ENCODE data around the gene B3GAT3. TPM values are rescaled to one million over a fixed set of nuclear protein-coding genes. Genes with fewer than 3 reads are reported as not detected.
A peak's percentile ranks its signal among the peaks of the same experiment; 100 is the strongest.
"Not testable (repeated sequence)": the region's sequence is repeated elsewhere in the genome, so short reads cannot be mapped to it uniquely, and the experiment has no call there.

B3GAT3 gene
- total RNA-seq, 4 donors from 2014 or later, result 23.0 to 33.4 (median 25.1) TPM

- TF ChIP-seq CTCF (IDR thresholded peaks at IDR 0.05), result no peak
- TF ChIP-seq POLR2A (IDR thresholded peaks at IDR 0.05), result no peak
- intact Hi-C loops (cut with DNase I), result no loop called here
- no peaks in the 10 kb centered on the region for H3K9me3 ChIP-seq
- no peaks in the 10 kb centered on the region for H3K27me3 ChIP-seq
- no peak overlapping the region for H3K27ac ChIP-seq
- no peak for DNase-seq
- H3K4me3 ChIP-seq (replicated peaks in 1 of 3), result no peak overlapping the region
- 79 to 84% methylated on average over 11 of the region's 11 CpGs for WGBS, 2 donors
- H3K4me1 ChIP-seq, result peaks cover 6 to 11% of the 10 kb centered on the region in 2 donors
- peaks cover 0 to 6% of the 10 kb centered on the region in 2 donors for H3K36me3 ChIP-seq
Observed at GRCh38 chr11:62654297-62654696, 32.5 kb upstream of the B3GAT3 start.

GRCh38 chr11:62652161-62653006 lies 30.6 kb upstream of the B3GAT3 start:
- Histone ChIP-seq H3K9me3 (no peaks in the 10 kb centered on the region), H3K27ac (peak overlapping the region; percentile 69 to 77 (median 76)), H3K36me3 (peaks cover 0 to 16% of the 10 kb centered on the region in 2 donors), H3K27me3 (no peaks in the 10 kb centered on the region), H3K4me1 (peaks cover 6 to 11% of the 10 kb centered on the region in 2 donors), H3K4me3 (replicated peaks in 1 of 3) (peak overlapping the region; percentile 46 to 61 (median 60))
- no peak for DNase-seq
- intact Hi-C loops (cut with DNase I), result no loop called here
- 46 to 66% methylated on average over 9 to 12 of the region's 16 CpGs for WGBS, 2 donors
- TF ChIP-seq POLR2A (IDR thresholded peaks at IDR 0.05) (no peak), CTCF (IDR thresholded peaks at IDR 0.05) (no peak)

- Histone ChIP-seq H3K36me3 (peaks cover 0 to 16% of the 10 kb centered on the region in 2 donors), H3K4me1 (peaks cover 16 to 18% of the 10 kb centered on the region in 2 donors)
- H3K4me3 ChIP-seq (replicated peaks in 1 of 3); H3K27ac ChIP-seq; DNase-seq; H3K27me3 ChIP-seq; intact Hi-C loops (cut with DNase I); H3K9me3 ChIP-seq: not testable (repeated sequence)
- WGBS, 2 donors, result 96 to 97% methylated on average over 12 of the region's 12 CpGs
Observed at GRCh38 chr11:62650283-62650682, 28.5 kb upstream of the B3GAT3 start.

GRCh38 chr11:62649486-62649885 lies 27.7 kb upstream of the B3GAT3 start:
- peaks cover 0 to 16% of the 10 kb centered on the region in 2 donors for H3K36me3 ChIP-seq
- H3K27ac ChIP-seq, result no peak overlapping the region
- TF ChIP-seq POLR2A (IDR thresholded peaks at IDR 0.05), result no peak
- no peak for TF ChIP-seq CTCF (IDR thresholded peaks at IDR 0.05)
- no peak for DNase-seq
- no peak overlapping the region for H3K4me3 ChIP-seq (replicated peaks in 1 of 3)
- no peaks in the 10 kb centered on the region for H3K27me3 ChIP-seq
- peaks cover 19 to 22% of the 10 kb centered on the region in 2 donors for H3K4me1 ChIP-seq
- intact Hi-C loops (cut with DNase I), result no loop called here
- 93% methylated on average over 11 of the region's 11 CpGs for WGBS, 2 donors
- no peaks in the 10 kb centered on the region for H3K9me3 ChIP-seq

- Histone ChIP-seq H3K9me3 (no peaks in the 10 kb centered on the region), H3K27me3 (no peaks in the 10 kb centered on the region), H3K27ac (no peak overlapping the region), H3K36me3 (peaks cover 0 to 18% of the 10 kb centered on the region in 2 donors), H3K4me3 (replicated peaks in 1 of 3) (no peak overlapping the region), H3K4me1 (peaks cover 19 to 22% of the 10 kb centered on the region in 2 donors)
- WGBS, 2 donors, result 92 to 93% methylated on average over 11 of the region's 11 CpGs
- DNase-seq, result no peak
- TF ChIP-seq POLR2A (IDR thresholded peaks at IDR 0.05) (no peak), CTCF (IDR thresholded peaks at IDR 0.05) (no peak)
- intact Hi-C loops (cut with DNase I), result no loop called here
Observed at GRCh38 chr11:62648967-62649364, 27.2 kb upstream of the B3GAT3 start.

Data from thyroid gland (tissue), 4 donors.